ENCODE measurements around the gene MORN1.
"Not testable (repeated sequence)": the region's sequence is repeated elsewhere in the genome, so short reads cannot be mapped to it uniquely, and the experiment has no call there.

The MORN1 gene

GRCh38 chr1:2302292-2302925 lies 88.9 kb downstream of the MORN1 start:
- DNase-seq, result no peak

GRCh38 chr1:2301607-2302291 lies 89.6 kb downstream of the MORN1 start:
- DNase-seq, result no peak

GRCh38 chr1:2300851-2301606 lies 90.3 kb downstream of the MORN1 start:
- DNase-seq, result no peak

- no peak for DNase-seq
These were observed 91.2 kb downstream of the MORN1 start for GRCh38 chr1:2300004-2300771.

- DNase-seq, result no peak
These were observed 92.2 kb downstream of the MORN1 start for GRCh38 chr1:2299131-2299627.

GRCh38 chr1:2298685-2299084 lies 92.7 kb downstream of the MORN1 start:
- DNase-seq, result no peak

- DNase-seq, result no peak
These were observed 93.9 kb downstream of the MORN1 start for GRCh38 chr1:2297246-2298011.

- no peak for DNase-seq
These were observed 94.7 kb downstream of the MORN1 start for GRCh38 chr1:2296614-2297013.

- DNase-seq, result not testable (repeated sequence)
These were observed 95.1 kb downstream of the MORN1 start for GRCh38 chr1:2296211-2296610.

- DNase-seq, result no peak
These were observed 95.8 kb downstream of the MORN1 start for GRCh38 chr1:2295526-2295925.

GRCh38 chr1:2294725-2295078 lies 96.7 kb downstream of the MORN1 start:
- DNase-seq, result no peak

GRCh38 chr1:2294033-2294724 lies 97.2 kb downstream of the MORN1 start:
- DNase-seq, result no peak

- DNase-seq, result no peak
These were observed 98.5 kb downstream of the MORN1 start for GRCh38 chr1:2292725-2293450.

- DNase-seq, result no peak
These were observed 99.8 kb downstream of the MORN1 start for GRCh38 chr1:2291577-2291976.

- no peak for DNase-seq
These were observed 100.5 kb downstream of the MORN1 start for GRCh38 chr1:2290595-2291510.

- DNase-seq, result no peak
These were observed 101.2 kb downstream of the MORN1 start for GRCh38 chr1:2290171-2290578.

GRCh38 chr1:2289607-2290006 lies 101.7 kb downstream of the MORN1 start:
- no peak for DNase-seq

- no peak for DNase-seq
These were observed 102.4 kb downstream of the MORN1 start for GRCh38 chr1:2288816-2289536.

GRCh38 chr1:2288311-2288710 lies 103.0 kb downstream of the MORN1 start:
- no peak for DNase-seq

All from islet precursor cell (in vitro differentiated cells).